CD14-positive monocyte (primary cell): ENCODE data around the gene UPK1A. TPM values are rescaled to one million over a fixed set of nuclear protein-coding genes. Genes with fewer than 3 reads are reported as not detected.
A peak's percentile ranks its signal among the peaks of the same experiment; 100 is the strongest.

Experiments used
- DNase-seq, 3 donors: peaks; one replicate each; pipeline ENCODE4 v3.0.0-alpha.2; 2011 to 2022
- H2AFZ ChIP-seq: 2 replicates; pipeline ENCODE4 v1.6.0; 2012; ENCODE audit warnings: mild to moderate bottlenecking, low read depth, low read length, inconsistent platforms; ENCODE audit not compliant: insufficient read depth, poor library complexity, severe bottlenecking
- H3K27ac ChIP-seq, 2 donors: 1 replicate in 1 of 2; 2 replicates in 1 of 2; pipeline ENCODE4 v1.5.1; 2012 to 2013; ENCODE audit warnings: low read length in 2 of 2, control low read depth in 1 of 2, inconsistent platforms in 1 of 2, low read depth in 1 of 2, mild to moderate bottlenecking in 1 of 2
- H3K27me3 ChIP-seq, 2 donors: one replicate each; pipeline versions ENCODE4 v1.6.0 to v1.6.1; 2011 to 2013; ENCODE audit warnings: low read length in 2 of 2; ENCODE audit not compliant: control insufficient read depth in 2 of 2, insufficient read depth in 2 of 2
- H3K36me3 ChIP-seq, 2 donors: replicated peaks in 1 of 2; 1 replicate in 1 of 2; 2 replicates in 1 of 2; pipeline versions ENCODE4 v1.5.1 to v1.6.1; 2012 to 2013; ENCODE audit warnings: low read length in 2 of 2, control low read depth in 1 of 2, inconsistent platforms in 1 of 2, mild to moderate bottlenecking in 1 of 2; ENCODE audit not compliant: insufficient read depth in 2 of 2, control insufficient read depth in 1 of 2
- H3K4me1 ChIP-seq, 2 donors: 1 replicate in 1 of 2; 2 replicates in 1 of 2; pipeline versions ENCODE4 v1.5.1 to v1.6.1; 2012 to 2013; ENCODE audit warnings: low read length in 2 of 2, control low read depth in 1 of 2, inconsistent platforms in 1 of 2, mild to moderate bottlenecking in 1 of 2, moderate library complexity in 1 of 2; ENCODE audit not compliant: insufficient read depth in 2 of 2, control insufficient read depth in 1 of 2
- H3K4me2 ChIP-seq: replicated peaks from 2 replicates; pipeline ENCODE3; 2012; ENCODE audit warnings: low read length, moderate library complexity, mild to moderate bottlenecking; ENCODE audit not compliant: poor library complexity, severe bottlenecking; ENCODE audit errors: extremely low read depth
- H3K4me3 ChIP-seq, 3 experiments: fragments of 200-600 bp in 1 of 3; sonication (generic) in 1 of 3; replicated peaks in 1 of 3; 1 replicate in 2 of 3; 2 replicates in 1 of 3; pipeline ENCODE4 v1.5.1; 2011 to 2013; ENCODE audit warnings: low read length in 3 of 3, mild to moderate bottlenecking in 3 of 3, control low read depth in 2 of 3, low read depth in 2 of 3, inconsistent platforms in 1 of 3, moderate library complexity in 1 of 3
- H3K79me2 ChIP-seq: 2 replicates; pipeline ENCODE4 v1.6.0; 2012; ENCODE audit warnings: mild to moderate bottlenecking, control low read depth, inconsistent platforms, low read length, moderate library complexity; ENCODE audit not compliant: insufficient read depth
- H3K9ac ChIP-seq: 2 replicates; pipeline ENCODE4 v1.6.0; 2017; ENCODE audit warnings: low read length, mild to moderate bottlenecking; ENCODE audit not compliant: insufficient read depth, poor library complexity, severe bottlenecking
- H3K9me3 ChIP-seq, 2 donors: replicated peaks in 1 of 2; 1 replicate in 1 of 2; 2 replicates in 1 of 2; pipeline versions ENCODE4 v1.5.1 to v1.6.1; 2012 to 2013; ENCODE audit warnings: low read length in 2 of 2, control low read depth in 1 of 2; ENCODE audit not compliant: control insufficient read depth in 1 of 2, insufficient read depth in 1 of 2
- H4K20me1 ChIP-seq: 2 replicates; pipeline ENCODE4 v1.6.0; 2012; ENCODE audit warnings: mild to moderate bottlenecking, low read length, control low read depth, moderate library complexity; ENCODE audit not compliant: insufficient read depth
- H3K27ac Mint-ChIP-seq, 7 donors: one replicate each; pipeline ENCODE4 v1.8.0; 2020; ENCODE audit warnings: mild to moderate bottlenecking in 7 of 7, mixed read lengths in 7 of 7, moderate library complexity in 6 of 7, inconsistent platforms in 2 of 7
- H3K27me3 Mint-ChIP-seq, 3 donors: one replicate each; pipeline ENCODE4 v1.8.0; 2021 to 2022; ENCODE audit warnings: low read depth in 3 of 3, mild to moderate bottlenecking in 3 of 3, mixed read lengths in 3 of 3, moderate library complexity in 3 of 3, inconsistent platforms in 1 of 3
- H3K36me3 Mint-ChIP-seq, 2 donors: one replicate each; pipeline ENCODE4 v1.8.0; 2020; ENCODE audit warnings: mixed read lengths in 2 of 2, inconsistent platforms in 1 of 2, mild to moderate bottlenecking in 1 of 2
- H3K4me1 Mint-ChIP-seq: one replicate; pipeline ENCODE4 v1.8.0; 2020; ENCODE audit warnings: mild to moderate bottlenecking, mixed read lengths
- H3K4me3 Mint-ChIP-seq, 2 donors: one replicate each; pipeline ENCODE4 v1.8.0; 2020; ENCODE audit warnings: mild to moderate bottlenecking in 2 of 2, mixed read lengths in 2 of 2, moderate library complexity in 1 of 2
- H3K9me3 Mint-ChIP-seq, 7 donors: one replicate each; pipeline ENCODE4 v1.8.0; 2020 to 2022; ENCODE audit warnings: mixed read lengths in 7 of 7, mild to moderate bottlenecking in 6 of 7, moderate library complexity in 6 of 7, inconsistent platforms in 2 of 7
- CTCF ChIP-seq: fragments of 200-600 bp; IDR thresholded peaks from one replicate; pipeline ENCODE4 v1.8.0; 2022; ENCODE audit warnings: antibody characterized with exemption, mild to moderate bottlenecking
- WGBS: methylation state at CpG from one replicate; pipeline ENCODE4 v1.1.5; 2013; ENCODE audit warnings: missing lambda C conversion rate; ENCODE audit not compliant: insufficient coverage; 5-methylcytosine and 5-hydroxymethylcytosine counted together
- intact Hi-C, 2 donors: fragments of 100-400 bp; cut with micrococcal nuclease; formaldehyde crosslinking; loops; one replicate each; pipeline versions ENCODE4 v1.15.0 to v1.15.1; 2023
- polyA plus RNA-seq, 3 donors: library from polyadenylated mRNA; depleted of rRNA in 1 of 3; unstranded in 2 of 3; stranded (reverse) in 1 of 3; fragments of 300-500 nt in 2 of 3; fragments of >200 nt in 1 of 3; fragmentation: Illumina TruSeq in 2 of 3; gene quantifications; 1 replicate in 2 of 3; 2 replicates in 1 of 3; pipeline ENCODE4 v1.2.3, GENCODE V29; 2012 to 2021

The UPK1A gene
- polyA plus RNA-seq, 3 donors: not detected

GRCh38 chr19:35648017-35648961 lies 18.0 kb upstream of the UPK1A start, which contains the start of gene COX6B1:
Gene COX6B1 (plus strand): TSS chr19:35648323. CDS start chr19:35651244, 2,921 bp downstream.
- no peaks in the 10 kb centered on the region for H3K27me3 ChIP-seq
- peak within 1 kb of the TSS; percentile 63 to 91 for H3K27ac ChIP-seq
- peak within 1 kb of the TSS; percentile 96 for H3K4me2 ChIP-seq
- no peaks in the 10 kb centered on the region for H3K9me3 Mint-ChIP-seq
- H3K79me2 ChIP-seq: peaks cover 32% of the 10 kb centered on the region
- DNase-seq: peak; percentile 95 to 98 (median 96)
- H3K9ac ChIP-seq: peak within 1 kb of the TSS; percentile 82
- peak within 1 kb of the TSS; percentile 89 for H2AFZ ChIP-seq
- intact Hi-C loops: loop anchor here (5.0 to 10.0 kb wide), 2 partner anchors 36 to 97 kb away; partner anchors contain the start of genes HAUS5 (in 1 of the 2), IGFLR1 (in 1 of the 2), LIN37 (in 1 of the 2) and PSENEN (in 1 of the 2)
- peaks cover 39% of the 10 kb centered on the region for H3K4me1 Mint-ChIP-seq
- H3K36me3 Mint-ChIP-seq: peaks cover 11 to 28% of the 10 kb centered on the region in 2 donors
- H3K4me1 ChIP-seq: peaks cover 35 to 45% of the 10 kb centered on the region in 2 donors
- under 1% methylated on average over 41 of the region's 46 CpGs for WGBS
- H3K9me3 ChIP-seq: no peaks in the 10 kb centered on the region
- H3K4me3 Mint-ChIP-seq: peak within 1 kb of the TSS; percentile 96 to 97
- peaks cover 0 to 1% (median 0%) of the 10 kb centered on the region in 3 donors for H3K27me3 Mint-ChIP-seq
- peak within 1 kb of the TSS; percentile 58 to 91 (median 66) for H3K4me3 ChIP-seq
- TF ChIP-seq CTCF: no peak
- H4K20me1 ChIP-seq: peaks cover 20% of the 10 kb centered on the region
- H3K36me3 ChIP-seq: peaks cover 11 to 20% of the 10 kb centered on the region in 2 donors
- peak within 1 kb of the TSS; percentile 90 to 97 (median 93) for H3K27ac Mint-ChIP-seq

GRCh38 chr19:35650581-35650980 lies 15.7 kb upstream of the UPK1A start:
- H3K27ac Mint-ChIP-seq: peak overlapping the region in 3 of 7 donors; percentile 23 to 60 (median 46)
- no peak overlapping the region for H3K27ac ChIP-seq

More at GRCh38 chr19:35650581-35650980, 15.7 kb upstream of the UPK1A start:
- Histone ChIP-seq H3K4me1 (peaks cover 17 to 22% of the 10 kb centered on the region in 2 donors), H3K4me3 (no peak overlapping the region), H4K20me1 (peaks cover 37% of the 10 kb centered on the region), H3K4me2 (no peak overlapping the region), H3K9ac (no peak overlapping the region), H3K79me2 (peaks cover 32% of the 10 kb centered on the region), H3K9me3 (no peaks in the 10 kb centered on the region), H3K36me3 (peaks cover 29 to 39% of the 10 kb centered on the region in 2 donors), H2AFZ (no peak overlapping the region), H3K27me3 (no peaks in the 10 kb centered on the region)
- Mint-ChIP-seq H3K4me3 (no peak overlapping the region), H3K4me1 (peaks cover 26% of the 10 kb centered on the region), H3K9me3 (no peaks in the 10 kb centered on the region), H3K27me3 (peaks cover 0 to under 1% (median 0%) of the 10 kb centered on the region in 3 donors), H3K36me3 (peaks cover 26 to 51% of the 10 kb centered on the region in 2 donors)
- TF ChIP-seq CTCF: no peak
- intact Hi-C loops: no loop called here
- DNase-seq: no peak
- 27% methylated on average over 5 of the region's 9 CpGs for WGBS
